SK-N-SH (cell line): ENCODE results near the gene NOP9. TPM values are rescaled to one million over a fixed set of nuclear protein-coding genes. Genes with fewer than 3 reads are reported as not detected.

Experiments
- CTCF ChIA-PET: fragments of 300-600, 350-600 bp; formaldehyde crosslinking; extraction: SDS; loops from one replicate; lab custom pipeline; 2021; lab: Yijun Ruan, JAX
- POLR2A ChIA-PET: fragments of 350-600 bp; sonication (Branson Sonifier 250); formaldehyde crosslinking; extraction: SDS; loops from one replicate; lab custom pipeline; 2020; ENCODE audit warnings: antibody characterized with exemption, inconsistent platforms; lab: Yijun Ruan, JAX
- DNase-seq: peaks from one replicate; pipeline ENCODE4 v3.0.0; 2012
- H2AFZ ChIP-seq: fragments of 200-600 bp; sonication (generic); 2 replicates; pipeline ENCODE4 v1.8.1; 2016; ENCODE audit warnings: antibody characterized with exemption, mild to moderate bottlenecking, low read depth
- H3F3A ChIP-seq: fragments of 200-600 bp; sonication (generic); replicated peaks from 2 replicates; pipeline ENCODE3; 2016; ENCODE audit warnings: antibody characterized with exemption, mild to moderate bottlenecking; ENCODE audit not compliant: insufficient read depth
- H3K27ac ChIP-seq, 2 experiments: fragments of 200-500 bp in 1 of 2; fragments of 200-600 bp in 1 of 2; sonication (Bioruptor generic) in 1 of 2; sonication (generic), shearing (Covaris generic) in 1 of 2; 2 replicates each; pipeline versions ENCODE4 v1.5.1 to v1.6.1; 2014 to 2016; ENCODE audit warnings: low read depth in 2 of 2, inconsistent platforms in 1 of 2, low read length in 1 of 2, mild to moderate bottlenecking in 1 of 2, mixed read lengths in 1 of 2
- H3K27me3 ChIP-seq: fragments of 200-600 bp; sonication (generic), shearing (Covaris generic); 2 replicates; pipeline ENCODE4 v1.6.1; 2016; ENCODE audit warnings: mixed run types; ENCODE audit not compliant: insufficient read depth
- H3K36me3 ChIP-seq, 2 experiments: fragments of 200-500 bp in 1 of 2; fragments of 200-600 bp in 1 of 2; sonication (Bioruptor generic) in 1 of 2; sonication (generic) in 1 of 2; replicated peaks in 1 of 2; 2 replicates each; pipeline versions ENCODE3 to v1.5.1; 2014 to 2016; ENCODE audit warnings: low read length in 1 of 2, mild to moderate bottlenecking in 1 of 2; ENCODE audit not compliant: insufficient read depth in 2 of 2, control insufficient read depth in 1 of 2
- H3K4me1 ChIP-seq, 2 experiments: fragments of 200-500 bp in 1 of 2; fragments of 200-600 bp in 1 of 2; sonication (Bioruptor generic) in 1 of 2; sonication (generic), shearing (Covaris generic) in 1 of 2; 2 replicates each; pipeline versions ENCODE4 v1.5.1 to v1.6.1; 2014 to 2016; ENCODE audit warnings: low read depth in 1 of 2, low read length in 1 of 2, mixed run types in 1 of 2; ENCODE audit not compliant: insufficient read depth in 2 of 2, control insufficient read depth in 1 of 2
- H3K4me2 ChIP-seq: fragments of 200-600 bp; sonication (generic), shearing (Covaris generic); 2 replicates; pipeline ENCODE4 v1.6.1; 2017; ENCODE audit warnings: mixed run types
- H3K4me3 ChIP-seq, 2 experiments: fragments of 200-500 bp in 1 of 2; fragments of 200-600 bp in 1 of 2; sonication (Bioruptor generic) in 1 of 2; sonication (generic), shearing (Covaris generic) in 1 of 2; 2 replicates each; pipeline versions ENCODE4 v1.5.1 to v1.8.1; 2014 to 2016; ENCODE audit warnings: low read depth in 2 of 2, inconsistent platforms in 1 of 2, low read length in 1 of 2, mild to moderate bottlenecking in 1 of 2, mixed read lengths in 1 of 2, moderate library complexity in 1 of 2
- H3K79me2 ChIP-seq: fragments of 200-600 bp; sonication (generic); 2 replicates; pipeline ENCODE4 v1.8.1; 2017; ENCODE audit warnings: mild to moderate bottlenecking; ENCODE audit not compliant: insufficient read depth
- H3K9ac ChIP-seq: fragments of 200-600 bp; sonication (generic); 2 replicates; pipeline ENCODE4 v1.6.1; 2017; ENCODE audit warnings: mixed run types
- H3K9me2 ChIP-seq: fragments of 200-600 bp; sonication (generic); 2 replicates; pipeline ENCODE4 v1.6.1; 2017; ENCODE audit warnings: mixed run types
- H3K9me3 ChIP-seq: fragments of 200-600 bp; sonication (generic); 2 replicates; pipeline ENCODE4 v1.6.1; 2017; ENCODE audit warnings: mixed run types, mild to moderate bottlenecking, moderate library complexity
- H4K20me1 ChIP-seq: fragments of 200-600 bp; sonication (generic); 2 replicates; pipeline ENCODE4 v1.6.1; 2017; ENCODE audit warnings: mild to moderate bottlenecking, mixed run types; ENCODE audit not compliant: insufficient read depth
- CTCF ChIP-seq: fragments of 200-600 bp; sonication (generic); IDR thresholded peaks from 2 replicates; pipeline ENCODE4 v1.6.1; 2017; ENCODE audit warnings: antibody characterized with exemption, mild to moderate bottlenecking, moderate library complexity
- EP300 ChIP-seq, 2 experiments: IDR thresholded peaks; 2 replicates each; pipeline versions ENCODE4 v1.4.0 to v1.6.1; 2012; ENCODE audit warnings: borderline replicate concordance in 1 of 2, low read depth in 1 of 2, low read length in 1 of 2
- FOSL2 ChIP-seq: IDR thresholded peaks from 2 replicates; pipeline ENCODE4 v1.4.0; 2012; ENCODE audit warnings: low read depth, mild to moderate bottlenecking, moderate library complexity, borderline replicate concordance
- JUND ChIP-seq: IDR thresholded peaks from 2 replicates; pipeline ENCODE4 v1.4.0; 2012
- MXI1 ChIP-seq: IDR thresholded peaks from 2 replicates; pipeline ENCODE4 v1.6.1; 2012; ENCODE audit warnings: mild to moderate bottlenecking, low read depth, low read length, improper control_type of control experiment
- NFIC ChIP-seq: IDR thresholded peaks from 2 replicates; pipeline ENCODE4 v1.4.0; 2012; ENCODE audit warnings: borderline replicate concordance
- PBX3 ChIP-seq: IDR thresholded peaks from 2 replicates; pipeline ENCODE4; 2012
- POLR2AphosphoS5 ChIP-seq: IDR thresholded peaks from 2 replicates; pipeline ENCODE4 v1.6.1; 2012; ENCODE audit warnings: low read depth, low read length
- RXRA ChIP-seq: IDR thresholded peaks from 2 replicates; pipeline ENCODE4 v1.4.0; 2012; ENCODE audit warnings: low read depth, mild to moderate bottlenecking, borderline replicate concordance
- TEAD4 ChIP-seq: IDR thresholded peaks from 2 replicates; pipeline ENCODE4 v1.4.0; 2012; ENCODE audit warnings: mild to moderate bottlenecking, borderline replicate concordance; ENCODE audit not compliant: insufficient read depth
- YY1 ChIP-seq: IDR thresholded peaks from 2 replicates; pipeline ENCODE4 v1.4.0; 2012; ENCODE audit warnings: low read depth, mild to moderate bottlenecking
- WGBS: methylation state at CpG from one replicate; pipeline ENCODE4 v1.1.6; 2017; ENCODE audit warnings: low lambda C conversion rate; 5-methylcytosine and 5-hydroxymethylcytosine counted together
- polyA plus RNA-seq, 3 experiments: library from polyadenylated mRNA; depleted of rRNA; stranded (reverse); fragments of >200 nt; gene quantifications; 2 replicates each; pipeline ENCODE4 v1.2.3, GENCODE V29; 2012
- TF ChIP-seq, protein P1 (sequence below): fragments of 150-350 bp; IDR thresholded peaks from 2 replicates; pipeline ENCODE4 v1.6.1; 2017; ENCODE audit warnings: antibody characterized with exemption, low read length, low read depth, borderline replicate concordance
- TF ChIP-seq, protein P2 (sequence below): fragments of 150-350 bp; IDR thresholded peaks from 2 replicates; pipeline ENCODE4 v1.6.1; 2016; ENCODE audit warnings: mild to moderate bottlenecking, low read depth, low read length

The NOP9 gene
- polyA plus RNA-seq, 1 of the 3 experiments (the other 2 are of a cell fraction): 11.9 TPM

GRCh38 chr14:24253936-24254335 is 45.7 kb upstream of the NOP9 start:
- ChIA-PET CTCF (interaction anchor here (1.8 to 4.5 kb wide), 2 partner anchors 11 to 17 kb away, joined by 4 to 31 read pairs; partner anchors contain the start of genes RABGGTA and TINF2), POLR2A (no interaction called here)
- Histone ChIP-seq H3F3A (peaks cover 5% of the 10 kb centered on the region), H3K4me3 (no peak overlapping the region), H3K4me2 (no peak overlapping the region), H3K9me2 (no peaks in the 10 kb centered on the region), H3K9me3 (no peaks in the 10 kb centered on the region), H3K27me3 (no peaks in the 10 kb centered on the region), H4K20me1 (no peaks in the 10 kb centered on the region), H3K36me3 (peaks cover 0 to 3% of the 10 kb centered on the region in 2 experiments), H3K4me1 (peaks cover 0 to 2% of the 10 kb centered on the region in 2 experiments; a peak in 1 of 4 replicates), H3K27ac (no peak overlapping the region), H3K9ac (no peak overlapping the region), H2AFZ (no peak overlapping the region), H3K79me2 (no peaks in the 10 kb centered on the region)
- 74% methylated on average over 7 of the region's 7 CpGs for WGBS
- DNase-seq: no peak
- TF ChIP-seq YY1 (no peak), EP300 (IDR thresholded peaks at IDR 0.05; ENCODE audit: borderline replicate concordance in 1 of 2, low read depth in 1 of 2, low read length in 1 of 2) (no peak), JUND (no peak), TEAD4 (no peak)
- TF ChIP-seq, protein P1, sequence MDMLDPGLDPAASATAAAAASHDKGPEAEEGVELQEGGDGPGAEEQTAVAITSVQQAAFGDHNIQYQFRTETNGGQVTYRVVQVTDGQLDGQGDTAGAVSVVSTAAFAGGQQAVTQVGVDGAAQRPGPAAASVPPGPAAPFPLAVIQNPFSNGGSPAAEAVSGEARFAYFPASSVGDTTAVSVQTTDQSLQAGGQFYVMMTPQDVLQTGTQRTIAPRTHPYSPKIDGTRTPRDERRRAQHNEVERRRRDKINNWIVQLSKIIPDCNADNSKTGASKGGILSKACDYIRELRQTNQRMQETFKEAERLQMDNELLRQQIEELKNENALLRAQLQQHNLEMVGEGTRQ: no peak

GRCh38 chr14:24254630-24255392 is 44.8 kb upstream of the NOP9 start:
- Histone ChIP-seq H3K27me3 (no peaks in the 10 kb centered on the region), H3K36me3 (peaks cover 0 to 3% of the 10 kb centered on the region in 2 experiments), H3K9me3 (no peaks in the 10 kb centered on the region), H3K4me1 (peaks cover 0 to 3% of the 10 kb centered on the region in 2 experiments; a peak in 1 of 4 replicates), H3K9me2 (no peaks in the 10 kb centered on the region), H3K4me2 (no peak overlapping the region), H3K79me2 (no peaks in the 10 kb centered on the region), H4K20me1 (no peaks in the 10 kb centered on the region), H3K4me3 (no peak overlapping the region), H2AFZ (no peak overlapping the region), H3F3A (peaks cover 5% of the 10 kb centered on the region), H3K9ac (no peak overlapping the region), H3K27ac (no peak overlapping the region)
- ChIA-PET CTCF (interaction anchor here (1.2 to 4.0 kb wide), 2 partner anchors 42 to 53 kb away, joined by 3 to 13 read pairs; partner anchors contain the start of gene CIDEB), POLR2A (no interaction called here)
- TF ChIP-seq NFIC (no peak), RXRA (no peak)
- WGBS: 97% methylated on average over 12 of the region's 19 CpGs
- DNase-seq: no peak

GRCh38 chr14:24255438-24255837 is 44.2 kb upstream of the NOP9 start:
- Histone ChIP-seq H3K79me2 (no peaks in the 10 kb centered on the region), H3K9ac (no peak overlapping the region), H3K27ac (no peak overlapping the region), H3K4me3 (no peak overlapping the region), H2AFZ (no peak overlapping the region), H3F3A (peaks cover 5% of the 10 kb centered on the region), H3K36me3 (peaks cover 0 to 3% of the 10 kb centered on the region in 2 experiments), H3K9me2 (no peaks in the 10 kb centered on the region), H4K20me1 (no peaks in the 10 kb centered on the region), H3K4me2 (no peak overlapping the region), H3K4me1 (peaks cover 0 to 3% of the 10 kb centered on the region in 2 experiments; a peak in 1 of 4 replicates), H3K9me3 (no peaks in the 10 kb centered on the region), H3K27me3 (no peaks in the 10 kb centered on the region)
- ChIA-PET CTCF (interaction anchor here (1.2 to 4.0 kb wide), 3 partner anchors 9 to 52 kb away, joined by 3 to 13 read pairs (median 5); partner anchors contain the start of gene CIDEB), POLR2A (no interaction called here)
- WGBS: 81% methylated on average over 6 of the region's 8 CpGs
- DNase-seq: no peak
- TF ChIP-seq JUND (no peak), EP300 (IDR thresholded peaks at IDR 0.05; ENCODE audit: borderline replicate concordance in 1 of 2, low read depth in 1 of 2, low read length in 1 of 2) (no peak), POLR2AphosphoS5 (no peak), FOSL2 (no peak), CTCF (no peak), TEAD4 (no peak), PBX3 (no peak), MXI1 (no peak)
- TF ChIP-seq, protein P2, sequence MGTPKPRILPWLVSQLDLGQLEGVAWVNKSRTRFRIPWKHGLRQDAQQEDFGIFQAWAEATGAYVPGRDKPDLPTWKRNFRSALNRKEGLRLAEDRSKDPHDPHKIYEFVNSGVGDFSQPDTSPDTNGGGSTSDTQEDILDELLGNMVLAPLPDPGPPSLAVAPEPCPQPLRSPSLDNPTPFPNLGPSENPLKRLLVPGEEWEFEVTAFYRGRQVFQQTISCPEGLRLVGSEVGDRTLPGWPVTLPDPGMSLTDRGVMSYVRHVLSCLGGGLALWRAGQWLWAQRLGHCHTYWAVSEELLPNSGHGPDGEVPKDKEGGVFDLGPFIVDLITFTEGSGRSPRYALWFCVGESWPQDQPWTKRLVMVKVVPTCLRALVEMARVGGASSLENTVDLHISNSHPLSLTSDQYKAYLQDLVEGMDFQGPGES: no peak
- TF ChIP-seq, protein P1: no peak
